Adrenal gland (tissue), 12 donors: ENCODE data around the gene SASH1. TPM values are rescaled to one million over a fixed set of nuclear protein-coding genes. Genes with fewer than 3 reads are reported as not detected.
A peak's percentile ranks its signal among the peaks of the same experiment; 100 is the strongest.

Experiments used
- DNase-seq, 7 donors: peaks; one replicate each; pipeline ENCODE4 v3.0.0-alpha.2; 2019 to 2020
- H3K27ac ChIP-seq, 5 donors: fragments of 200-600 bp; sonication (generic) in 4 of 5; 1 replicate in 3 of 5; 2 replicates in 2 of 5; pipeline versions ENCODE4 v1.5.1 to v1.8.0; 2016 to 2020; ENCODE audit warnings: mild to moderate bottlenecking in 1 of 5
- H3K27me3 ChIP-seq: fragments of 200-600 bp; 2 replicates; pipeline ENCODE4 v1.8.0; 2021
- H3K36me3 ChIP-seq, 2 donors: fragments of 200-600 bp; replicated peaks in 1 of 2; 1 replicate in 1 of 2; 2 replicates in 1 of 2; pipeline versions ENCODE4 v1.5.1 to v1.8.0; 2018 to 2022
- H3K4me1 ChIP-seq, 2 donors: fragments of 200-600 bp; replicated peaks in 1 of 2; 1 replicate in 1 of 2; 2 replicates in 1 of 2; pipeline versions ENCODE4 v1.5.1 to v1.8.0; 2018 to 2021
- H3K4me3 ChIP-seq, 4 donors: fragments of 200-600 bp; sonication (generic) in 3 of 4; one replicate each; pipeline ENCODE4 v1.5.1; 2016 to 2018
- H3K9me3 ChIP-seq, 3 donors: fragments of 200-600 bp; sonication (generic) in 1 of 3; replicated peaks in 1 of 3; 1 replicate in 2 of 3; 2 replicates in 1 of 3; pipeline versions ENCODE4 v1.5.1 to v1.8.0; 2016 to 2021
- POLR2A ChIP-seq, 2 donors: fragments of 450-650 bp; IDR thresholded peaks; one replicate each; pipeline ENCODE4 v1.6.1; 2017; ENCODE audit warnings: antibody characterized with exemption in 2 of 2, mild to moderate bottlenecking in 2 of 2, moderate library complexity in 1 of 2
- WGBS, 4 donors: extraction: QIAGEN DNeasy Blood & Tissue Kit in 2 of 4; methylation state at CpG; one replicate each; pipeline versions ENCODE4 v1.1.5 to v1.1.7; 2013 to 2017; 5-methylcytosine and 5-hydroxymethylcytosine counted together
- intact Hi-C, 2 donors: fragments of 100-400 bp; cut with DNase I; formaldehyde crosslinking; loops; one replicate each; pipeline versions ENCODE4 v1.14.1 to v1.15.0; 2022 to 2023
- polyA plus RNA-seq, 3 donors: library from polyadenylated mRNA; stranded (reverse); fragments of 200-250 nt in 2 of 3; fragments of 350-450 nt in 1 of 3; fragmentation: Illumina TruSeq in 1 of 3; extraction: RNeasy Lipid Tissue Mini Kit (QIAGEN cat#74804) in 1 of 3; gene quantifications; one replicate each; pipeline ENCODE4 v1.2.3, GENCODE V29; 2013 to 2014
- total RNA-seq, 9 donors: library from RNA; depleted of rRNA in 4 of 9; stranded (reverse); fragments of >200 nt in 4 of 9; fragments of 120-200 nt in 1 of 9; fragmentation: NEBNext Ultra II Directional in 1 of 9; extraction: Animal tissue kit (Norgen Biotek cat#: 25700) in 1 of 9; gene quantifications; one replicate each; pipeline versions ENCODE4 v1.1.0 to v1.2.4, GENCODE V29; 2013 to 2023
- TF ChIP-seq, protein P1 (sequence below), 6 experiments: fragments of 450-650 bp in 4 of 6; fragments of 200-600 bp in 2 of 6; sonication (generic) in 1 of 6; IDR thresholded peaks; 1 replicate in 5 of 6; 2 replicates in 1 of 6; pipeline versions ENCODE4 v1.5.1 to v1.8.0; 2016 to 2021; ENCODE audit warnings: antibody characterized with exemption in 6 of 6, mild to moderate bottlenecking in 2 of 6, moderate library complexity in 1 of 6
- donor health status: healthy with polysubstance abuse.
- donor health status: Bipolar disorder and iron deficiency.
- donor health status: DM: yes; HTN: yes; CAD: no.
- donor health status: DM: no; HTN: no; CAD: no.
- donor health status: DM: no; HTN: no; CAD: no.
- donor health status: DM: yes; HTN: yes; CAD: no.

The SASH1 gene
- total and polyA plus RNA-seq, 12 donors, result 5.5 to 30.7 (median 16.7) TPM

DNA sequence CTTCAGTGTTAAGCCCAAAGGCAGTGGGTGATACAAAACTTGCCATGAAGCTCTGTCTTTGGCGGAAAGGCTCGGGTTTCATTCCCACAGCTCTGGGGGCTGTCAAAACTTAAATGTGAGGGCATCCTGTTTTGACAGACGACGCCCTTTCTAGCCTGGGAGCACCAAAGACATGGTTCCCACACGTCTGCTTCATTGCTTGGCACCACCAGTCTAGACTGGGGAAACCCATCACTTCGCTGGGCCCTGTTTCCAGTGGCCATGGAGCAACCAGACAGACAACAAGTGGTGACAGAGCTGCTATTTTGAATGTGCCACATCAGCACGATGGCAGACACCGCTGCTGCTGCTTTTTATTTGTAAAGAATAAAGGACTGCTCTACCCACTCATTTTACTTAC is 127.5 kb downstream of the SASH1 start:
- WGBS, 4 donors, result 75 to 88% (median 82%) methylated on average over 8 of the region's 8 CpGs
- DNase-seq, result no peak
- TF ChIP-seq POLR2A (IDR thresholded peaks at IDR 0.05), result no peak
- TF ChIP-seq, protein P1, sequence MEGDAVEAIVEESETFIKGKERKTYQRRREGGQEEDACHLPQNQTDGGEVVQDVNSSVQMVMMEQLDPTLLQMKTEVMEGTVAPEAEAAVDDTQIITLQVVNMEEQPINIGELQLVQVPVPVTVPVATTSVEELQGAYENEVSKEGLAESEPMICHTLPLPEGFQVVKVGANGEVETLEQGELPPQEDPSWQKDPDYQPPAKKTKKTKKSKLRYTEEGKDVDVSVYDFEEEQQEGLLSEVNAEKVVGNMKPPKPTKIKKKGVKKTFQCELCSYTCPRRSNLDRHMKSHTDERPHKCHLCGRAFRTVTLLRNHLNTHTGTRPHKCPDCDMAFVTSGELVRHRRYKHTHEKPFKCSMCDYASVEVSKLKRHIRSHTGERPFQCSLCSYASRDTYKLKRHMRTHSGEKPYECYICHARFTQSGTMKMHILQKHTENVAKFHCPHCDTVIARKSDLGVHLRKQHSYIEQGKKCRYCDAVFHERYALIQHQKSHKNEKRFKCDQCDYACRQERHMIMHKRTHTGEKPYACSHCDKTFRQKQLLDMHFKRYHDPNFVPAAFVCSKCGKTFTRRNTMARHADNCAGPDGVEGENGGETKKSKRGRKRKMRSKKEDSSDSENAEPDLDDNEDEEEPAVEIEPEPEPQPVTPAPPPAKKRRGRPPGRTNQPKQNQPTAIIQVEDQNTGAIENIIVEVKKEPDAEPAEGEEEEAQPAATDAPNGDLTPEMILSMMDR (IDR thresholded peaks at IDR 0.05), result no peak
- Histone ChIP-seq H3K4me3 (no peak overlapping the region), H3K36me3 (no peaks in the 10 kb centered on the region), H3K27me3 (no peaks in the 10 kb centered on the region), H3K27ac (no peak overlapping the region), H3K4me1 (peaks cover 0 to under 1% of the 10 kb centered on the region in 2 donors), H3K9me3 (no peaks in the 10 kb centered on the region)
- intact Hi-C loops, result no loop called here

DNA sequence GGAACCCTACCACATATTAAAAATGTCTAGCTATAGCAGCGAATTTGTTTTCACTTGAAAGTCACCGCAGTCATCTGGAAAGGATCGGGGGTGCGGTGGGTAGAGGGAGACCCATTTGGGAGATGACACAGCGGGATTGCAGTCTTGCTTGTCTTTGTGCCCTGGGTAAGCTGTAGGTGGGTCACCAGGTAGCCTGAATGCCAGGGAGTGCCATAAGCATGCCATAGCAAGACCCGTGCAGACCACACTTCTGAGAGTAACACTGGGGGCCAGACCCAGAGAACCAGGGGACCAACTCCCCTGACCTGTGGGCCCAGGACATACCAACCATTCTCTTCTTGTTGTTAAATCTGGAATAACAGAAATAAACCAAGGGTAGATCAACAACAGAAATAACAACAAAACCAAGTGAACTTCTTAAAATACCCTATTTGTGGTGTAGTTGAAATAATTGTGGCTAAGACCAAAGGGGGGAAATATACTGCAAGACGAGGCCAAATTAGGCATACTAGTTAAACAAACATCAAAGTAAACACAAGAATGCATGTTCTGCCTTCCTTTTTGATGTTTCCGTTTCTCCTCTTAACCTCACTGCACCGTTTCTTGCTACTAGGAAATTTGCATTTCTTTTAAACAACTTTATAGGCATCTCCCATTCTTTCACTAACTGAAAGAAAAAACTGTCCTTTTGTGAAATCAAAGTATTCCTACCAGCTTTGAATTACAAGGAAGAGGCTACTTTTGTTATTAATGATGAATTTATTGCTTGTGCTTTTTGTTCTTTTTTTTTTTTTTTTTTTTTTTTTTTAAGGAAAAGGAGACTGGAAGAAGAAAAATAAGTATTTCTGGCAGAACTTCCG is 128.2 kb downstream of the SASH1 start:
- no peaks in the 10 kb centered on the region for H3K9me3 ChIP-seq
- H3K4me1 ChIP-seq, result no peaks in the 10 kb centered on the region
- DNase-seq, result no peak
- H3K27ac ChIP-seq, result no peak overlapping the region
- no peaks in the 10 kb centered on the region for H3K27me3 ChIP-seq
- TF ChIP-seq, protein P1 (IDR thresholded peaks at IDR 0.05), result no peak
- no peak for TF ChIP-seq POLR2A (IDR thresholded peaks at IDR 0.05)
- no peaks in the 10 kb centered on the region for H3K36me3 ChIP-seq
- WGBS, 4 donors, result 82 to 88% (median 86%) methylated on average over 10 of the region's 10 CpGs
- intact Hi-C loops, result no loop called here
- H3K4me3 ChIP-seq, result no peak overlapping the region

DNA sequence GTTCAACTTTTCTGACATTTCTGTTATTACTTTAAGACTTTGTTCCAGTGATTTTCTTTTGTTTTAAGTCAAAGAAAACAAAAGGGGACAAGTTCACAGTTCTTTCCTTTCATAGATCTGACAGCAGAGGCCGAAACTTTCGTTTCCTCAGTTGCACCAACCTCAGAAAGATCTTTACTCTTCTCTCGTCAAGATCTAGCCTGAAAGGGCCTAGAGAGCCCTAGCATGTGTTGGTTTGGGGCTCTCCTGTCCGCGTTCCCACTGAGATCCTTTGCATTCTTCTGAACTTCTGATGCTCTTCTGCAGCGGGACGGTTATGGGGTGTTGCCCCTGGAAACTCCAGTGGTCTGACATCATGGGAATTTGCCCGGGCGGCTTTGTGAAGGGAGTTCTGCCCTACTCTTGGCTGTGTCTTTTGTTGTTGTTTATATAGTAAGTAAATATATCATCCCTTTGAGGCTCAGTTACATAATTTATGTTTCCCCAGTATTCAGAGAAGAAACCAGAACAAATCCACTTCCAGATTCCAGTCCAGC is 129.1 kb downstream of the SASH1 start:
- intact Hi-C loops, result no loop called here
- no peaks in the 10 kb centered on the region for H3K36me3 ChIP-seq
- H3K9me3 ChIP-seq, result no peaks in the 10 kb centered on the region
- DNase-seq, result peak in 1 of 7 donors; percentile 30
- TF ChIP-seq, protein P1 (IDR thresholded peaks at IDR 0.05), result no peak
- TF ChIP-seq POLR2A (IDR thresholded peaks at IDR 0.05), result no peak
- no peak overlapping the region for H3K4me3 ChIP-seq
- 42 to 71% (median 55%) methylated on average over 9 of the region's 9 CpGs for WGBS, 4 donors
- no peaks in the 10 kb centered on the region for H3K4me1 ChIP-seq
- no peaks in the 10 kb centered on the region for H3K27me3 ChIP-seq
- H3K27ac ChIP-seq, result peak overlapping the region in 2 of 5 donors; percentile 26

DNA sequence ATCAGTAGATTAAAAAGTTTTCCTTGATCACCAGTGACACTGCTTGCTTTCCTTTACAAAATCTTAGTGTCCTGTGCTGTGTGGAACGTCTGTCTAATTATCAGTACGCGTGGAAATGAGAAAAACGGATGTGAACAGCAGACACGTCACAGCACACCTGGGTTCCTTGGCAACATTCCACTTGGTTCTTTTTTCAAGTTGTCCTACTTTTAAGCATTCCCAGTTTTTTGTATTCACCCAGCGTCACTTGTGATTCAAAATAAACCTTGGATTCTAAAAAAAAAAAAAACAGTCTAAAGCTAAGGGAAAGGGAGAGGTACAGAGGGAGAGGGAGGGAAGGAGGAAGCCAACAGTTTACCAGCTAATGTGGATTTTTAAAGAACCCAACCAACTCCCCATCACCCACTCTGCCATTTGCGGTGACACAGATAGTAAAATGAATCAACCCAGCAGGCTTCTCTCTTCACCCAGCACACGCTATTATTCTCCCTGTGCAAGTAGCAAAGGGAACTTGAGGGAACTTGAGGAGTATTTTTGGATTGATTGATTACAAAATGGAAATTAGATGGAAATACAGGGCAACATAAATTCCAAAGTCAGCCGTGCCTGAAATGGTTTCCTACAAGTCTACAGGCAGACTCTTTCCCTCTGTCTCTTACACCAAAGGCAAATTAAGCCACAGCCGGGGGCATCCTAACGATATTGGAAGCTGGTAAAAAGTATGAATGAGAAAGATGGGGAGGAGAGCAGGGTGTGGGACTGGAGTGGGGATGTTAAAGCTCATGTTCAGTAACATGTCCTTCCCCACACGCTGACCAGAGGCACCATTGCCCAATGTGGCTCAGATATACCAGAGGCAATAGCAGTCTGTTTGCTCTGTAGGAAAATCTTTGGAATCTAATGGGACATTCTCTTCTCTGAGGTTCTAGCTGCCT is 129.8 kb downstream of the SASH1 start:
- Histone ChIP-seq H3K36me3 (no peaks in the 10 kb centered on the region), H3K27ac (peak overlapping the region in 1 of 5 donors; percentile 26), H3K4me1 (no peaks in the 10 kb centered on the region), H3K27me3 (no peaks in the 10 kb centered on the region), H3K4me3 (no peak overlapping the region), H3K9me3 (no peaks in the 10 kb centered on the region)
- intact Hi-C loops, result no loop called here
- no peak for TF ChIP-seq POLR2A (IDR thresholded peaks at IDR 0.05)
- TF ChIP-seq, protein P1 (IDR thresholded peaks at IDR 0.05), result no peak
- 52 to 57% (median 56%) methylated on average over 12 of the region's 12 CpGs for WGBS, 4 donors
- DNase-seq, result no peak
